GM18519 (cell line): Measurements from ENCODE around the gene XXYLT1.
"Not testable (repeated sequence)": the region's sequence is repeated elsewhere in the genome, so short reads cannot be mapped to it uniquely, and the experiment has no call there.

Experiments used
- ATAC-seq: cut with Tn5 transposase; IDR thresholded peaks from one replicate; pipeline ENCODE4 v1.9.1; 2021; ENCODE audit warnings: mild to moderate bottlenecking, moderate library complexity; ENCODE audit not compliant: unreplicated experiment, low FRiP score

The XXYLT1 gene

GRCh38 chr3:195118671-195119070, 152.3 kb downstream of the XXYLT1 start:
- ATAC-seq = no peak

GRCh38 chr3:195117978-195118581, 152.9 kb downstream of the XXYLT1 start:
- ATAC-seq = no peak

GRCh38 chr3:195116407-195117185, 154.4 kb downstream of the XXYLT1 start:
- no peak for ATAC-seq

GRCh38 chr3:195115600-195116406, 155.2 kb downstream of the XXYLT1 start:
- ATAC-seq = no peak

- ATAC-seq = no peak
Measured at GRCh38 chr3:195114786-195115599, 156.0 kb downstream of the XXYLT1 start.

- no peak for ATAC-seq
Measured at GRCh38 chr3:195113536-195114425, 157.2 kb downstream of the XXYLT1 start.

- no peak for ATAC-seq
Measured at GRCh38 chr3:195113048-195113447, 157.9 kb downstream of the XXYLT1 start.

GRCh38 chr3:195112361-195112791, 158.6 kb downstream of the XXYLT1 start:
- ATAC-seq = no peak

- ATAC-seq = no peak
Measured at GRCh38 chr3:195111766-195112165, 159.2 kb downstream of the XXYLT1 start.

- ATAC-seq = no peak
Measured at GRCh38 chr3:195111319-195111705, 159.6 kb downstream of the XXYLT1 start.

GRCh38 chr3:195110647-195111318, 160.2 kb downstream of the XXYLT1 start:
- ATAC-seq = no peak

- no peak for ATAC-seq
Measured at GRCh38 chr3:195109098-195109657, 161.8 kb downstream of the XXYLT1 start.

- no peak for ATAC-seq
Measured at GRCh38 chr3:195107593-195107992, 163.4 kb downstream of the XXYLT1 start.

GRCh38 chr3:195107031-195107430, 163.9 kb downstream of the XXYLT1 start:
- ATAC-seq = not testable (repeated sequence)

- ATAC-seq = peak; percentile 62
Measured at GRCh38 chr3:195106418-195106906, 164.5 kb downstream of the XXYLT1 start.

- no peak for ATAC-seq
Measured at GRCh38 chr3:195105841-195106417, 165.0 kb downstream of the XXYLT1 start.

GRCh38 chr3:195105389-195105788, 165.6 kb downstream of the XXYLT1 start:
- ATAC-seq = no peak

- ATAC-seq = no peak
Measured at GRCh38 chr3:195104340-195104739, 166.6 kb downstream of the XXYLT1 start.
